GM21825 (cell line): ENCODE measurements around the gene ELAVL2.

Experiments
- ATAC-seq: cut with Tn5 transposase; IDR thresholded peaks from one replicate; pipeline ENCODE4 v1.9.1; 2021; ENCODE audit warnings: mild to moderate bottlenecking, moderate library complexity; ENCODE audit not compliant: unreplicated experiment

Gene ELAVL2

GRCh38 chr9:23822261-23823169 is 3.5 kb downstream of the ELAVL2 start:
- ATAC-seq = no peak

- ATAC-seq = no peak
Measured at GRCh38 chr9:23821375-23822181, 4.5 kb downstream of the ELAVL2 start.

GRCh38 chr9:23820451-23821374 is 5.3 kb downstream of the ELAVL2 start:
- ATAC-seq = no peak

- no peak for ATAC-seq
Measured at GRCh38 chr9:23819403-23819802, 6.6 kb downstream of the ELAVL2 start.

- ATAC-seq = no peak
Measured at GRCh38 chr9:23814243-23814642, 11.8 kb downstream of the ELAVL2 start.

GRCh38 chr9:23812673-23813072 is 13.4 kb downstream of the ELAVL2 start:
- no peak for ATAC-seq

GRCh38 chr9:23811633-23812032 is 14.4 kb downstream of the ELAVL2 start:
- ATAC-seq = no peak

- no peak for ATAC-seq
Measured at GRCh38 chr9:23803216-23803615, 22.8 kb downstream of the ELAVL2 start.

GRCh38 chr9:23801523-23801922 is 24.5 kb downstream of the ELAVL2 start:
- ATAC-seq = no peak

GRCh38 chr9:23799521-23799920 is 26.5 kb downstream of the ELAVL2 start:
- ATAC-seq = no peak

- no peak for ATAC-seq
Measured at GRCh38 chr9:23798325-23798724, 27.7 kb downstream of the ELAVL2 start.

- ATAC-seq = no peak
Measured at GRCh38 chr9:23796209-23796608, 29.8 kb downstream of the ELAVL2 start.

GRCh38 chr9:23790351-23791260 is 35.4 kb downstream of the ELAVL2 start:
- ATAC-seq = no peak

GRCh38 chr9:23789529-23790254 is 36.3 kb downstream of the ELAVL2 start:
- ATAC-seq = no peak

GRCh38 chr9:23784962-23785361 is 41.1 kb downstream of the ELAVL2 start:
- ATAC-seq = no peak

GRCh38 chr9:23783509-23783908 is 42.5 kb downstream of the ELAVL2 start:
- no peak for ATAC-seq

- no peak for ATAC-seq
Measured at GRCh38 chr9:23779220-23779619, 46.8 kb downstream of the ELAVL2 start.

GRCh38 chr9:23777328-23777727 is 48.7 kb downstream of the ELAVL2 start:
- ATAC-seq = no peak

GRCh38 chr9:23775549-23775948 is 50.5 kb downstream of the ELAVL2 start:
- no peak for ATAC-seq
